Measurements from ENCODE around the gene IRF4.

IRF4 gene

DNA sequence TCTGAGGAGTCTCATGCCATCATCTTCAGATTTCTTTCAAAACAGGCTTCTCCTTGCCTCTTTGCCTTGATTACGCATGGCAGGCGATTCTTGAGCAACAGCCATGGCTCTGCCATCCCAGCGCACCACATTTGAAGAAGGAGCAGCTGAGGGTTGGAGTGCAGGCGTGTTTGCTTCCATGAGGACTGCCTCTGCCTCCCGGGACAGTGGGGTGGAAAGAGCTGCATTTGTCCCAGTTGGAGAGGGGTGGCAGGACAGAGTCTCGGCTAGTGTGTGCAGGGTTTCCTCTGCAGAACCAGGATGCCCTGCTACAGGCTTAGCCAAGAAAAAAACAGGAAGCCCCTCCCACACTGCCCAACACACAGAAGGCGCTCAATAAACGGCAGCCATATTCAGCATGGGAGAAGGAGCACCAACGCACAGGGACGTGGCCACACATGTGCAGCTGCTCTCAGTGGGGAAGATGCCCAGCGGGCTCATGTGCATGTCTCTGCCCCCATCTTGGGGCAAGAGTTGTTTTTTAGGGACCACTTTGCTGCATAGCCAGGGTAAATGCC is 36.6 kb downstream of the IRF4 start:
- no peak for TF ChIP-seq GATA1 (IDR thresholded peaks at IDR 0.05; ENCODE audit: low read depth, low read length)
- no peak for TF ChIP-seq POLR2A (IDR thresholded peaks at IDR 0.05; ENCODE audit: low read length)
- no peak for DNase-seq

- no peak for TF ChIP-seq GATA1 (IDR thresholded peaks at IDR 0.05; ENCODE audit: low read depth, low read length)
- no peak for TF ChIP-seq POLR2A (IDR thresholded peaks at IDR 0.05; ENCODE audit: low read length)
- no peak for DNase-seq
These were observed 38.1 kb downstream of the IRF4 start for GRCh38 chr6:429515-430121.

- no peak for TF ChIP-seq POLR2A (IDR thresholded peaks at IDR 0.05; ENCODE audit: low read length)
- no peak for TF ChIP-seq GATA1 (IDR thresholded peaks at IDR 0.05; ENCODE audit: low read depth, low read length)
- DNase-seq, result no peak
These were observed 40.0 kb downstream of the IRF4 start for GRCh38 chr6:431504-431903.

DNA sequence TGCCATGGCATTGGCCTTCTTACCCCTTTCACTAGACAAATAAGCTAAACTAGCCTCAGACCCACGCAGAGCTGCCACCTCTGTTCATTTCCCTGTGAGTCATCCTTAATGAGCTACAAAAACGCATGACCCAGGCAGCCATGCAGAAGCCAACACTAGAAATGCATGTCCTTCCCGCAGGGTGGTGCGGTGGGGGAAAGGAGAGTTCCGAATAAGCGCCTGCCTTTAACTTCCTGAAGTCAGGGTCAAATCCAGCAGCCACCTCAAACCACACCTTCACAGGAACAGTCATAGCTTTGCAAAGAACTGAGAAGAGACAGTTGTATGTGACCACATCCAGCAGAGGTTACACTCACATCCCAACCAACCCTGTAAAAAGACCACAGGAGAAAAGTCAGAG is 40.4 kb downstream of the IRF4 start:
- no peak for DNase-seq
- no peak for TF ChIP-seq GATA1 (IDR thresholded peaks at IDR 0.05; ENCODE audit: low read depth, low read length)
- no peak for TF ChIP-seq POLR2A (IDR thresholded peaks at IDR 0.05; ENCODE audit: low read length)

- TF ChIP-seq POLR2A (IDR thresholded peaks at IDR 0.05; ENCODE audit: low read length), result no peak
- no peak for DNase-seq
These were observed 42.6 kb downstream of the IRF4 start for GRCh38 chr6:434051-434705.

DNA sequence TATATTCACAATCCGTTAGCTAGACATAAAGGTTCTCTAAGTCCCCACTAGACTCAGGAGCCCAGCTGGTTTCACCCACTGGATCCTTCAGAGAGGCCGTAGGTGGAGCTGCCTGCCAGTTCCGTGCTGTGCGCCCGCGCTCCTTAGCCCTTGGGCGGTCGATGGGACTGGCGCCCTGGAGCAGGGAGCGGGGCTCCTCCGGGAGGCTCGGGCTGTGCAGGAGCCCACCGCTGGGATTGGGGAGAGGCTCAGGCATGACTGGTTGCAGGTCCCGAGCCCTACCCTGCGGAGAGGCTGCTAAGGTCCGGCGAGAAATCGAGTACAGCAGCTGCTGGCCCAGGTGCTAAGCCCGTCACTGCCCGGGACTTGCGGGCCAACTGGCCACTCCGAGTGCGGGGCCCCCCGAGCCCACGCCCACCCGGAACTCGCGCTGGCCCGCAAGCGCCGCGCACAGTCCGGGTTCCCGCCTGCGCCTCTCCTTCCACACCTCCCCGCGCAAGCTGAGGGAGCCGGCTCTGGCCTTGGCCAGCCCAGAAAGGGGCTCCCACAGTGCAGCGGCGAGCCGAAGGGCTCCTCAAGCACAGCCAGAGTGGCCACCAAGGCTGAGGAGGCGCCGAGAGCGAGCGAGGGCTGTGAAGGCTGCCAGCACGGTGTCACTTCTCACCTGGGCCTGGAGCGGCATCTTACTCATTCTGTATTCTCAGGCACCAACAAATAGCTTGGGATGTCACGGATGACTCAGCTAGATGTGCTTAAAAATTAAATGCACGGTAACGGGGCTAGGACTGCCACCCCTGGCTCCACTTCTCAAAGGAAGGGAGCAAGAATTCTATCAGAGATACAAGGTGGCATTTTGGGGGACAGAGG is 44.1 kb downstream of the IRF4 start:
- TF ChIP-seq POLR2A (IDR thresholded peaks at IDR 0.05; ENCODE audit: low read length) (no peak), GATA1 (IDR thresholded peaks at IDR 0.05; ENCODE audit: low read depth, low read length) (no peak)
- DNase-seq, result no peak

DNA sequence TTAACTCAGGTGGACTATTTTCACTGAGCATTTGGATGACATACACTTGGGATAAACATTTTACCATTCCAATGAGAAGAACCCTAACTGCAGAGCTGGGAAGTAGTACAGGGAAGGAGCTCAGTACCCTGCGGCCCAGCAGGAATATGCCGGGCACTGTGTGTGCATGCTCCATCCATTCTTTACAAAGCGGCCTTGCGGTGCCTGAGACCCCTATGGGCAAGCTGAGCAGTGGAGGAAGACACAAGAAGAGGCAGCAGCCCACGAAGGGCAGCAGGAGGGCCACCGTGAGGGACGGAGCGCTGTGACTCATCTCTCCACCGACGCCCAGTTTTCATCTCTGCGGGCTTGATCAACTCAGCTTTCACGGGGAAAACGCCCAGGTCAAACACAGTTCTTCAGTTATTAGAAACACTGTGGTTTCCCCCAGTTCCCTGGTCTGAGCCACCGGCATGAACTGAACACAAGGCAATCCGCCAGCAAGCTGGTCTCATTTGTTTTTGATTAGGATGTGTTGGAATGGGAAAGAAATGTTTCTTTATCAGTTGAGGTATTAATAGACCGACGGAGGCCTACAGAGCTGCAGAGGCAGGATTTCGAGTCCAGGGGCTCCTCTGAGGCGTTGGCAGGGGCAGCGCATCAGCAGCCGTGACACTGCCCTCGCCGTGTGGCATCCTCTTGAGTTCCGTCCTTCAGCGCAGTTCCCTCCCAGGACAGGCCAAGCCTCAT is 44.9 kb downstream of the IRF4 start:
- no peak for DNase-seq
- TF ChIP-seq POLR2A (IDR thresholded peaks at IDR 0.05; ENCODE audit: low read length), result no peak
- no peak for TF ChIP-seq GATA1 (IDR thresholded peaks at IDR 0.05; ENCODE audit: low read depth, low read length)

DNA sequence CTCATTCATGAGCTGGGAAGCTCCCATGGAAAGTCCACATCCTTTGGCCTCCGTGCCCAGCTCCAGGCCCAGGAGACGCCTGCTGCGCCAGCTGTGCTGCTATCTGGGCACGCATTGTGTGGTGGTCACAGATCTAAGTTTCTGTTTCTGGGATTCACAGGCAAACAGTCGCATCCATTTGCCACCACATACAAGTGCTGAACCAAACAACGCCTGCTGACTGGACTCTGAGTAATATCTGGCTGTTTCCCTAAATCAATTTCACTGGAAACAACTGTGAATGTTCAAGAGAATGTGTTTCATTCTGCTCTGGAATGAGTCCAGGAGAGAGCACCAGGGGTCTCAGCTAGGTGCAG is 45.5 kb downstream of the IRF4 start:
- no peak for DNase-seq
- TF ChIP-seq POLR2A (IDR thresholded peaks at IDR 0.05; ENCODE audit: low read length), result no peak
- TF ChIP-seq GATA1 (IDR thresholded peaks at IDR 0.05; ENCODE audit: low read depth, low read length), result no peak

- no peak for TF ChIP-seq GATA1 (IDR thresholded peaks at IDR 0.05; ENCODE audit: low read depth, low read length)
- no peak for TF ChIP-seq POLR2A (IDR thresholded peaks at IDR 0.05; ENCODE audit: low read length)
- no peak for DNase-seq
These were observed 47.1 kb downstream of the IRF4 start for GRCh38 chr6:438634-439170.

GRCh38 chr6:439641-440167 is 48.2 kb downstream of the IRF4 start:
- DNase-seq, result no peak
- TF ChIP-seq GATA1 (IDR thresholded peaks at IDR 0.05; ENCODE audit: low read depth, low read length), result no peak
- no peak for TF ChIP-seq POLR2A (IDR thresholded peaks at IDR 0.05; ENCODE audit: low read length)

DNA sequence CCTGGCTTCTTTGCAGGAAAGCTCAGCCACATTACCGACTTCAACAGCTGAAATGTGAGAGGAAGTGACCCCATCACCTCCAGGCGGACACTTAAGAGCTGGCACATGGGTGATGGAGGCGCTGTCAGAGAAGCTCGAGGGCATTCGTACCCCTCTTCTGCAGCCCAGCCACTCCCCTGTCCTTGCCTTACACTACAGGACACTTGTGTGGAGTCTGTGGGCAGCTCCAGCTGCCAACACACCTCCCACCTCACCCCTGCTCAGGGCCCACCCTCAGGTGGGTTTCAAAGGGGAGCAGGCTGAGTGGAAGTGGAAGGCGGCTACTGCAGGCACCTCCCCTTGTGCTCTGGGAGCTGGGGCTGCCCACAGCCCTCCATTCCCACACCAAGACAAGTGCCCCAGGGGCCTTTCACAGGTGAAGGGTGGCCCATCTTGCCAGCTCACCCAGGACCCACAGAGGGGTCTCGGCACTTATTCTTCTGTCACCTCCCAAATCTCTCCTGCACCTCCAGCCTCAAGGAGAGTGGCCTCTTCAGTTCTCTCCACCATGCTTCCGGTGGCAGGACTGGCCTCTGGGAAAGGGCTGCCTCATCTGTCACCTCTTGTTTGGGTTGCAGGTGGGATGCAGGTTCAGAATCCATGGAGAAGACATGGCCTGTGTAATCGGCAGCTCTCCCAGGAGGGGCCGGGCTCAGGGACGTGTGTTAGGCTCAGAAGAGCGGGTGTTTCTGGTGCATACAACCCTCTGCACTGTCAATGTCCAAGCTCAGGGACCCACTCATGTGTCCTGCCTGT is 49.8 kb downstream of the IRF4 start:
- TF ChIP-seq GATA1 (IDR thresholded peaks at IDR 0.05; ENCODE audit: low read depth, low read length) (no peak), POLR2A (IDR thresholded peaks at IDR 0.05; ENCODE audit: low read length) (no peak)
- DNase-seq, result no peak

DNA sequence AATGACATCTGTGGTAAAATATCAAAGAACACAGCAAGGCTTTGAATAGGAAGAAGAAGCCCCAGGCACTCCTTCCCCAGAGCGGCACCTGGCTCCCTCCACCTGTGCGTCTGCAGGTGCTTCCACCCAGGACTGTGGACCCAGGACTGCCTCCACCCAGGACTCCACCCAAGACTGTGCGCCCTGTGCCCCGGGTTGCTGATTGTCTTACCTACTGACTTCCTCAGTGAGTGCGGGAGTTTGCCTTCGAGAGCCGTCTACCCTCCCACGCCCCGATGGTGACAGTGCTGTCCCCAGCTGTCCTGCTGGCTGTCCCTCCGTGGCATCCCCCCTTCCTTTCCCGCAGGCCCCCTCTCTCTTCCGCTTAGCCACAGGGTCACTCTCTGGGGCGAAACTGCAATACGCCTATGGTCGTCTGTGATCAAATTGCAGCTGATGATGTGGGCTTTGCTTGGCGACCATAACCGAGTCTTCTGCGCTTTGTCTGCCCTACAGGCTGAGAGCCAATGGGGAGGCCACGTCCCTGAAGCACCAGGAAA is 52.1 kb downstream of the IRF4 start:
- no peak for DNase-seq
- TF ChIP-seq GATA1 (IDR thresholded peaks at IDR 0.05; ENCODE audit: low read depth, low read length), result no peak
- no peak for TF ChIP-seq POLR2A (IDR thresholded peaks at IDR 0.05; ENCODE audit: low read length)
